OCI-LY7 (cell line): ENCODE results near the gene TRIM40. TPM values are rescaled to one million over a fixed set of nuclear protein-coding genes. Genes with fewer than 3 reads are reported as not detected.

Experiments used
- BruUV-seq: library from RNA; stranded (reverse); fragments of 400-500 nt; replicated peaks from 2 replicates; lab custom pipeline; 2021; lab: Mats Ljungman, UMichigan
- CTCF ChIA-PET: fragments of 300-600 bp; sonication (Branson Sonifier 250); formaldehyde crosslinking; loops from one replicate; lab custom pipeline; 2022; ENCODE audit warnings: antibody characterized with exemption; ENCODE audit not compliant: unreplicated experiment; lab: Charles Lee
- POLR2A ChIA-PET: fragments of 300-600 bp; sonication (Branson Sonifier 250); formaldehyde crosslinking; loops from one replicate; lab custom pipeline; 2022; ENCODE audit warnings: antibody characterized with exemption; lab: Charles Lee
- DNase-seq: peaks from one replicate; pipeline ENCODE4 v3.0.0-alpha.2; 2015; ENCODE audit warnings: low spot score
- H2AFZ ChIP-seq: fragments of 200-600 bp; sonication (generic), shearing (Covaris generic); 2 replicates; pipeline ENCODE4 v1.6.1; 2014; ENCODE audit warnings: mild to moderate bottlenecking, antibody characterized with exemption, low read length, moderate library complexity
- H3K27ac ChIP-seq: fragments of 200-600 bp; sonication (generic); 2 replicates; pipeline ENCODE4 v1.5.1; 2014; ENCODE audit warnings: mixed run types, low read depth, mild to moderate bottlenecking, moderate library complexity, low read length, inconsistent platforms; ENCODE audit not compliant: poor library complexity, severe bottlenecking
- H3K36me3 ChIP-seq: fragments of 200-600 bp; sonication (generic); 2 replicates; pipeline ENCODE4 v1.6.1; 2014; ENCODE audit warnings: mild to moderate bottlenecking, antibody characterized with exemption, low read length, moderate library complexity, mixed read lengths; ENCODE audit not compliant: insufficient read depth
- H3K4me1 ChIP-seq: fragments of 200-600 bp; sonication (generic); 2 replicates; pipeline ENCODE4 v1.5.1; 2014; ENCODE audit warnings: mild to moderate bottlenecking, low read length; ENCODE audit not compliant: insufficient read depth, poor library complexity, severe bottlenecking
- H3K4me2 ChIP-seq: fragments of 200-600 bp; sonication (generic); 2 replicates; pipeline ENCODE4 v1.6.1; 2014; ENCODE audit warnings: mild to moderate bottlenecking, low read length
- H3K4me3 ChIP-seq: fragments of 200-600 bp; sonication (generic); 2 replicates; pipeline ENCODE4 v1.5.1; 2014; ENCODE audit warnings: mild to moderate bottlenecking, low read depth, low read length; ENCODE audit not compliant: poor library complexity, severe bottlenecking
- H3K79me2 ChIP-seq: fragments of 200-600 bp; sonication (generic); 2 replicates; pipeline ENCODE4 v1.6.1; 2016; ENCODE audit warnings: low read depth, mild to moderate bottlenecking, low read length, moderate library complexity, mixed read lengths; ENCODE audit not compliant: insufficient read depth
- H3K9me2 ChIP-seq: fragments of 200-600 bp; sonication (generic); 2 replicates; pipeline ENCODE4 v1.6.1; 2016; ENCODE audit warnings: mild to moderate bottlenecking, low read length, mixed read lengths; ENCODE audit not compliant: insufficient read depth
- H3K9me3 ChIP-seq: fragments of 200-600 bp; sonication (generic); 2 replicates; pipeline ENCODE4 v1.6.1; 2014; ENCODE audit warnings: mild to moderate bottlenecking, mixed run types, low read length, mixed read lengths
- H4K20me1 ChIP-seq: fragments of 200-600 bp; sonication (generic); 2 replicates; pipeline ENCODE4 v1.6.1; 2014; ENCODE audit warnings: mild to moderate bottlenecking, antibody characterized with exemption, low read length, moderate library complexity, mixed read lengths; ENCODE audit not compliant: insufficient read depth
- EZH2phosphoT487 ChIP-seq: fragments of 200-600 bp; sonication (generic); IDR thresholded peaks from 2 replicates; pipeline ENCODE4 v1.6.1; 2018; ENCODE audit warnings: low read depth, borderline replicate concordance, mild to moderate bottlenecking, mixed run types, antibody characterized with exemption, low read length, moderate library complexity, mixed read lengths
- intact Hi-C: fragments of 100-400 bp; cut with micrococcal nuclease; formaldehyde crosslinking; loops from one replicate; pipeline ENCODE4 v1.10.0; 2022; ENCODE audit not compliant: unreplicated experiment
- small RNA-seq: library from RNA; depleted of rRNA; stranded (forward); fragments of <200 nt; gene quantifications from one replicate; pipeline ENCODE3, GENCODE V24; 2014
- total RNA-seq, 2 experiments: library from RNA; depleted of rRNA in 1 of 2; stranded (reverse); fragments of >200 nt in 1 of 2; shearing (Covaris generic) in 1 of 2; gene quantifications; 2 replicates each; pipeline ENCODE4 v1.2.3, GENCODE V29; 2014 to 2022
- TF ChIP-seq, protein P1 (sequence below): fragments of 200-600 bp; sonication (generic); conservative IDR thresholded peaks from 2 replicates; pipeline ENCODE4 v1.5.1; 2014; ENCODE audit warnings: mild to moderate bottlenecking, antibody characterized with exemption, low read length, moderate library complexity, mixed read lengths

TRIM40 gene
- total RNA-seq, 2 experiments from 2014 or later = not detected

GRCh38 chr6:30195951-30196350, 60.0 kb downstream of the TRIM40 start:
- no peaks in the 10 kb centered on the region for H3K9me3 ChIP-seq
- H3K4me1 ChIP-seq = peaks cover 10% of the 10 kb centered on the region
- BruUV-seq = no TSS peak
- TF ChIP-seq EZH2phosphoT487 = no peak
- TF ChIP-seq, protein P1, sequence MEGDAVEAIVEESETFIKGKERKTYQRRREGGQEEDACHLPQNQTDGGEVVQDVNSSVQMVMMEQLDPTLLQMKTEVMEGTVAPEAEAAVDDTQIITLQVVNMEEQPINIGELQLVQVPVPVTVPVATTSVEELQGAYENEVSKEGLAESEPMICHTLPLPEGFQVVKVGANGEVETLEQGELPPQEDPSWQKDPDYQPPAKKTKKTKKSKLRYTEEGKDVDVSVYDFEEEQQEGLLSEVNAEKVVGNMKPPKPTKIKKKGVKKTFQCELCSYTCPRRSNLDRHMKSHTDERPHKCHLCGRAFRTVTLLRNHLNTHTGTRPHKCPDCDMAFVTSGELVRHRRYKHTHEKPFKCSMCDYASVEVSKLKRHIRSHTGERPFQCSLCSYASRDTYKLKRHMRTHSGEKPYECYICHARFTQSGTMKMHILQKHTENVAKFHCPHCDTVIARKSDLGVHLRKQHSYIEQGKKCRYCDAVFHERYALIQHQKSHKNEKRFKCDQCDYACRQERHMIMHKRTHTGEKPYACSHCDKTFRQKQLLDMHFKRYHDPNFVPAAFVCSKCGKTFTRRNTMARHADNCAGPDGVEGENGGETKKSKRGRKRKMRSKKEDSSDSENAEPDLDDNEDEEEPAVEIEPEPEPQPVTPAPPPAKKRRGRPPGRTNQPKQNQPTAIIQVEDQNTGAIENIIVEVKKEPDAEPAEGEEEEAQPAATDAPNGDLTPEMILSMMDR = no peak
- H2AFZ ChIP-seq = no peak overlapping the region
- no peak for DNase-seq
- intact Hi-C loops = no loop called here
- H3K4me3 ChIP-seq = no peak overlapping the region
- POLR2A ChIA-PET = no interaction called here
- no peak overlapping the region for H3K4me2 ChIP-seq
- H3K9me2 ChIP-seq = no peaks in the 10 kb centered on the region
- H4K20me1 ChIP-seq = peaks cover 7% of the 10 kb centered on the region; the same call in 1 of the 2 replicates
- CTCF ChIA-PET = interaction anchor here (0.6 kb wide), 1 partner anchor 17 kb away, joined by 3 read pairs; the partner anchor contains the start of gene TRIM26
- peaks cover 92% of the 10 kb centered on the region for H3K36me3 ChIP-seq
- H3K27ac ChIP-seq = no peak overlapping the region
- H3K79me2 ChIP-seq = peaks cover 16% of the 10 kb centered on the region; the same call in 1 of the 2 replicates

GRCh38 chr6:30196376-30196775, 60.4 kb downstream of the TRIM40 start:
- H3K9me3 ChIP-seq = no peaks in the 10 kb centered on the region
- H3K27ac ChIP-seq = no peak overlapping the region
- H2AFZ ChIP-seq = no peak overlapping the region
- peaks cover 11% of the 10 kb centered on the region; the same call in 1 of the 2 replicates for H4K20me1 ChIP-seq
- TF ChIP-seq, protein P1 = no peak
- TF ChIP-seq EZH2phosphoT487 = no peak
- no peak overlapping the region for H3K4me3 ChIP-seq
- CTCF ChIA-PET = interaction anchor here (0.6 kb wide), 1 partner anchor 17 kb away, joined by 3 read pairs; the partner anchor contains the start of gene TRIM26
- peaks cover 92% of the 10 kb centered on the region for H3K36me3 ChIP-seq
- BruUV-seq = no TSS peak
- intact Hi-C loops = no loop called here
- DNase-seq = no peak
- H3K79me2 ChIP-seq = peaks cover 20% of the 10 kb centered on the region; the same call in 1 of the 2 replicates
- no peaks in the 10 kb centered on the region for H3K9me2 ChIP-seq
- H3K4me2 ChIP-seq = no peak overlapping the region
- POLR2A ChIA-PET = no interaction called here
- H3K4me1 ChIP-seq = peaks cover 14% of the 10 kb centered on the region

Small RNAs within 50 kb of the gene (small RNA-seq; reads per million reads assigned to genes)
- not detected for gene RF00554

Other genes starting within 250 kb of the TRIM40 start
- gene HLA-A, start 193.6 kb upstream of the TRIM40 start, total RNA-seq (2014; rRNA removed; shearing (Covaris generic)) = 672 and 804 TPM in 2 replicates
- 393 and 415 TPM in 2 replicates for gene HLA-A, start 193.6 kb upstream of the TRIM40 start, total RNA-seq (2022)
- 60.5 and 67.5 TPM in 2 replicates for gene POLR1H, start 74.9 kb upstream of the TRIM40 start, total RNA-seq (2014; rRNA removed; shearing (Covaris generic))
- gene POLR1H, start 74.9 kb upstream of the TRIM40 start, total RNA-seq (2022) = 39.3 and 43.1 TPM in 2 replicates
- 30.6 and 35.6 TPM in 2 replicates for gene PPP1R11, start 68.9 kb upstream of the TRIM40 start, total RNA-seq (2014; rRNA removed; shearing (Covaris generic))
- gene PPP1R11, start 68.9 kb upstream of the TRIM40 start, total RNA-seq (2022) = 36.5 and 40.1 TPM in 2 replicates
- gene RNF39, start 60.4 kb upstream of the TRIM40 start, total RNA-seq (2014; rRNA removed; shearing (Covaris generic)) = not detected in 2 replicates
- not detected in 2 replicates for gene RNF39, start 60.4 kb upstream of the TRIM40 start, total RNA-seq (2022)
- not detected in 2 replicates for gene TRIM31, start 23.1 kb upstream of the TRIM40 start, total RNA-seq (2014; rRNA removed; shearing (Covaris generic))
- not detected in 2 replicates for gene TRIM31, start 23.1 kb upstream of the TRIM40 start, total RNA-seq (2022)
- gene TRIM10, start 25.1 kb downstream of the TRIM40 start, total RNA-seq (2014; rRNA removed; shearing (Covaris generic)) = not detected in 2 replicates
- not detected in 2 replicates for gene TRIM10, start 25.1 kb downstream of the TRIM40 start, total RNA-seq (2022)
- not detected in 2 replicates for gene TRIM15, start 27.4 kb downstream of the TRIM40 start, total RNA-seq (2014; rRNA removed; shearing (Covaris generic))
- gene TRIM15, start 27.4 kb downstream of the TRIM40 start, total RNA-seq (2022) = not detected in 2 replicates
- gene TRIM26, start 77.3 kb downstream of the TRIM40 start, total RNA-seq (2014; rRNA removed; shearing (Covaris generic)) = 53.2 and 55.0 TPM in 2 replicates
- gene TRIM26, start 77.3 kb downstream of the TRIM40 start, total RNA-seq (2022) = 53.3 and 55.5 TPM in 2 replicates
- gene TRIM39, start 190.8 kb downstream of the TRIM40 start, total RNA-seq (2014; rRNA removed; shearing (Covaris generic)) = 10.9 and 11.4 TPM in 2 replicates
- gene TRIM39, start 190.8 kb downstream of the TRIM40 start, total RNA-seq (2022) = 13.8 and 17.0 TPM in 2 replicates
- gene RPP21, start 209.0 kb downstream of the TRIM40 start, total RNA-seq (2014; rRNA removed; shearing (Covaris generic)) = 77.3 and 88.1 TPM in 2 replicates
- gene RPP21, start 209.0 kb downstream of the TRIM40 start, total RNA-seq (2022) = 50.4 and 51.4 TPM in 2 replicates